Caki2 (cell line): ENCODE measurements around the gene ARAP1. TPM values are rescaled to one million over a fixed set of nuclear protein-coding genes. Genes with fewer than 3 reads are reported as not detected.

Experiments used
- DNase-seq: peaks from one replicate; pipeline ENCODE4 v3.0.0-alpha.2; 2015; ENCODE audit warnings: low read depth
- in situ Hi-C: cut with HindIII; loops from 2 replicates; pipeline ENCODE4 v1.10.0; 2016; ENCODE audit warnings: low sequenced_read_pairs, low pct_unique_long_range_greater_than_20kb, mixed read lengths
- total RNA-seq: library from RNA; depleted of rRNA; stranded (reverse); fragments of >200 nt; shearing (Covaris generic); gene quantifications from 2 replicates; pipeline ENCODE4 v1.2.3, GENCODE V29; 2014; ENCODE audit warnings: low replicate concordance; rRNA removed

The ARAP1 gene
- total RNA-seq, 1 experiment from 2014 or later = 45.6 TPM

GRCh38 chr11:72639502-72640375 is 112.5 kb downstream of the ARAP1 start:
- in situ Hi-C loops = no loop called here

GRCh38 chr11:72637926-72638325 is 114.3 kb downstream of the ARAP1 start:
- in situ Hi-C loops = no loop called here
- DNase-seq = no peak

More at GRCh38 chr11:72639502-72640375, 112.5 kb downstream of the ARAP1 start:
- DNase-seq = no peak

GRCh38 chr11:72637198-72637597 is 115.0 kb downstream of the ARAP1 start:
- no peak for DNase-seq
- in situ Hi-C loops = no loop called here

- in situ Hi-C loops = no loop called here
- DNase-seq = no peak
These were observed 115.8 kb downstream of the ARAP1 start for GRCh38 chr11:72636376-72636775.

GRCh38 chr11:72635933-72636332 is 116.3 kb downstream of the ARAP1 start:
- in situ Hi-C loops = no loop called here
- DNase-seq = no peak

GRCh38 chr11:72635309-72635915 is 116.8 kb downstream of the ARAP1 start:
- in situ Hi-C loops = no loop called here
- DNase-seq = no peak

Other genes starting within 250 kb of the ARAP1 start
- gene PDE2A, start 78.0 kb downstream of the ARAP1 start, total RNA-seq = 1.5 TPM in 1 of 2 replicates, not detected in the other
- 56.8 and 68.2 TPM in 2 replicates for gene STARD10, start 41.6 kb upstream of the ARAP1 start, total RNA-seq
- 5.5 and 20.9 TPM in 2 replicates for gene ATG16L2, start 62.0 kb upstream of the ARAP1 start, total RNA-seq